GM13976 (cell line): ENCODE data around the gene GHDC.
"Not testable (repeated sequence)": the region's sequence is repeated elsewhere in the genome, so short reads cannot be mapped to it uniquely, and the experiment has no call there.

Source experiments
- DNase-seq: peaks from one replicate; pipeline ENCODE4 v3.0.0; 2012; ENCODE audit warnings: low spot score
- in situ Hi-C: fragments of 300-500 bp; cut with MboI; formaldehyde crosslinking; loops from one replicate; pipeline ENCODE4 v1.12.0; 2022; ENCODE audit warnings: low sequenced_read_pairs, mixed read lengths, inconsistent platforms; ENCODE audit not compliant: unreplicated experiment
- TF ChIP-seq, protein P1 (sequence below): IDR thresholded peaks from 2 replicates; pipeline ENCODE4 v1.5.1; 2012; ENCODE audit warnings: borderline replicate concordance, mild to moderate bottlenecking; ENCODE audit not compliant: insufficient read depth; ENCODE audit errors: extremely low read depth, missing control alignments, control extremely low read depth

The GHDC gene

DNA sequence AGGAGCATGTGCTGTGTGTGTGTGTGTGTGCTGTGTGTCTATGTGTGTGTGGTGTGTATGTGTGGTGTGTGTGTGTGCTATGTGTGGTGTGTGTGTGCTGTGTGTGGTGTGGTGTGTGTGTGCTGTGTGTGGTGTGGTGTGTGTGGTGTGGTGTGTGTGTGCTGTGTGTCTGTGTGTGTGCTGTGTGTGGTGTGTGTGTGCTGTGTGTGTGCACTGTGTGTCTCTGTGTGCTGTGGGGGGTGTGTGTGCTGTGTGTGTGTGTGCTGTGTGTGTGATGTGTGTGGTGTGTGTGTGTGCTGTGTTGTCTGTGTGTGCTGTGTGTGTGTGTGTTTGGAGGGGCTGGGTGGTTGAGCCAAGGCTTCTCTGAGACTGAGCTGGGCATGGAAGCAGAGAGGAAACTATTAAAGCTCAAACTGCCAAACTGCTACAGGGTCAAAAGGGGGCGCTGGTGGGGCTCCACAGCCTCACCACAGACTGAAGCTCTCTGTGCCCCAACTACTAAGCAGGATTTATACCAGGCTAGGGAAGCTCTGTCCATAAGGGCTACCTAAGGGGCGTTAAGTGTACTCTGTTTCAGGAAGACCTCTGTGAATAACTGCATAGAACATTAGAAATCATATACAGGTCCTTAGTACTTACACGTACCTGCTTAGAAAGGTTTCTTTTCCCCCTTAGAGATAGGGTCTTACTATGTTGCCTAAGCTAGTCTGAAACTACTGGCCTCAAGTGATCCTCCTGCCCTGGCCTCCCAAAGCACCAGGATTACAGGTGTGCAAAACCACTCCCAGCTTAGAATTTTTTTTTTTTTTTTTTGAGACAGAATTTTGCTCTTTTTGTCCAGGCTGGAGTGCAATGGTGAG lies 27.8 kb upstream of the GHDC start:
- DNase-seq: peak; percentile 81
- in situ Hi-C loops: no loop called here
- TF ChIP-seq, protein P1, sequence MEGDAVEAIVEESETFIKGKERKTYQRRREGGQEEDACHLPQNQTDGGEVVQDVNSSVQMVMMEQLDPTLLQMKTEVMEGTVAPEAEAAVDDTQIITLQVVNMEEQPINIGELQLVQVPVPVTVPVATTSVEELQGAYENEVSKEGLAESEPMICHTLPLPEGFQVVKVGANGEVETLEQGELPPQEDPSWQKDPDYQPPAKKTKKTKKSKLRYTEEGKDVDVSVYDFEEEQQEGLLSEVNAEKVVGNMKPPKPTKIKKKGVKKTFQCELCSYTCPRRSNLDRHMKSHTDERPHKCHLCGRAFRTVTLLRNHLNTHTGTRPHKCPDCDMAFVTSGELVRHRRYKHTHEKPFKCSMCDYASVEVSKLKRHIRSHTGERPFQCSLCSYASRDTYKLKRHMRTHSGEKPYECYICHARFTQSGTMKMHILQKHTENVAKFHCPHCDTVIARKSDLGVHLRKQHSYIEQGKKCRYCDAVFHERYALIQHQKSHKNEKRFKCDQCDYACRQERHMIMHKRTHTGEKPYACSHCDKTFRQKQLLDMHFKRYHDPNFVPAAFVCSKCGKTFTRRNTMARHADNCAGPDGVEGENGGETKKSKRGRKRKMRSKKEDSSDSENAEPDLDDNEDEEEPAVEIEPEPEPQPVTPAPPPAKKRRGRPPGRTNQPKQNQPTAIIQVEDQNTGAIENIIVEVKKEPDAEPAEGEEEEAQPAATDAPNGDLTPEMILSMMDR: peak; percentile 59

DNA sequence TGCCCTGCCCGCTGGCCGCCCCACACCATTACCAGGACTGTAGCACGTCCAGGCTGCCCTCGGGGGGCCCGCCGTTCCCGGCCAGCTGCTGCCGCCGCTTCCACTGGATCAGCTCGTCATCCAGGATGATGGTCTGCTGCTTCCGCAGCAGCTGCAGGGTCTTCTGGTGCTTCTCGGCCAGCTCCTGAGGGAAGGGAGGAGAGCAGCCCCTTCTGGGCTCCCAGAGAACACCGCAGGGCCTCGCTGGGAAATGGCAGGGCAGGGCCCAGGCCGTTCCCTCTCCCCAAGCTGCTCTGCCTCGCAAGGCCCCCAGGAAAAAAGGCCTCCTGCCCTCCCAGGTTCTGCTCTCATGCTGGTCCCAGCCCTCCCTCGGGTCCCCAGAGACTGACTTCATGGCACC lies 25.0 kb upstream of the GHDC start:
- in situ Hi-C loops, DNase-seq: not testable (repeated sequence)

DNA sequence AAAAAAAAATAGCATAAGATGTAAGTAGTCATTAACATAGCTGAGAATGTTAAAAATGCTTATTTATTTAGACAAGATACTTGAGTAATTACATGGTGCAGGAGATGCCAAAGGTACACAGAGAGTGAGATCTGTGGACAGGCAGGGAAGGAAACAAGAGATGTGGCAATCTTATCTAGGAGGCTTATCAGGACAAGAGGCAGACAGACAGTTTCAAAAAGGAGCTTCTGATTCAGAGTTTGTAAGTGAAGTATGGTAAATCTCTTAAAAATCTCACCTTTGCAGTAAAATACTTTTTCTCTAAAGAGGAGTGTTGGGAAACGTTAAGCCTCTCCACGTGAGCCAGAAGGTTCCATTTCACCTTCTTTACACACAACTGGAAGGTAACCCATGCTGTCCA lies 19.9 kb upstream of the GHDC start:
- no peak for DNase-seq
- TF ChIP-seq, protein P1: no peak
- in situ Hi-C loops: no loop called here

DNA sequence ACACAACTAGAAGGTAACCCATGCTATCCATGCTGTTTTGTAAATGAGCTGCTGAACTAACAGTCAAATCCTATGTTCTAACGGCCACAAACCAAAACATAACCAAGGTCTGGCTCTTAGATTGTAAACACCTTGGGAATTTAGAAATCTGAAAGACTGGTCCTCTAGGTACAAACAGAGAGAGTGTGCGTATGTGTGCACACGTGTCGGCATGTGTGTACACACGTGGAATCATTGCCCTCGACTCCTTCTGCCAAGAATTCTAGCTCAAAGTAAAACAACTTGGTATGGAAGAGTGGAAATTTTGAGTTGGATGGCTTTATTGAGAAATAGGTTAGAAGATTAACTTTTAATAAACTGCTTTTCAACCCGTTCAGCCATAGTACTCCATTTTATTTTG lies 18.1 kb upstream of the GHDC start:
- TF ChIP-seq, protein P1: no peak
- no peak for DNase-seq
- in situ Hi-C loops: no loop called here

DNA sequence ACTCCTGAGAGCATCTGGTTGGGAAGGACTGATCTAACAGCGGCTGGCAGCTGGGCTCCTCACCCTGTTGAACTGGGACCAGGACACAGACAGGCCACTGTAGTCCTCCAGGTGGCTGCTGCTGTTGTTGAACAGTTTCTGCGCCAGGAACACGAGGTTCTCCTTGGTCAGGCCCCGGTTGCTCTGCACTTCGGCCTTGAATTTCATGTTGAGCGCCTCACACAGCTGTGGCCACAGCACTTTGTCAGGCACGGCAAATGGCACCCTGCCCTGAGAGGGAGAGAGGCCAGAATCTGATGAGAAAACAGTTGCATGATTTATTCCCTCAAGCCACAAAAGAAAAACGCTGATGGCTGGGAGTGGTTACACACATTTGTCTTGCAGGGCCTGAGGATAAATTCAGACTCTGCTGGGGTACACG lies 17.6 kb upstream of the GHDC start:
- in situ Hi-C loops, DNase-seq: not testable (repeated sequence)

DNA sequence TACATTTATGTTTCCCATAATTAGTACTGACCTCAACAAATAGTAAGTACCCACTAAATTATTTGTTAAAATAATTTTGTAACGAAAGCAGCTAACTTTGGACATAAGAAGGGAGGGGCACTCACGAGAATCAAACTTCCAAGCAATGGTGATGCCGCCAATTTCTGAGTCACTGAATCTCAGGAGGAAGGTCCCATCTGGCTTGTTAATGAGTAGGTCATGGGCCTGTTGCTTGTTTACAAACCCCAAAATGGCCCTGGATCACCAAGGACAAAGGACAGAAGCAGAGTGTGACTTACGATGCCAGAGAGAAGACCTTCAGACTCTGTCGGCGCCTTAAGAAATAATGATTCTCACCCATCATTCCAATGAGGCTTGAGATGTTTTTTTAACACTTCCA lies 15.8 kb upstream of the GHDC start:
- in situ Hi-C loops: no loop called here
- DNase-seq: no peak
- TF ChIP-seq, protein P1: no peak

DNA sequence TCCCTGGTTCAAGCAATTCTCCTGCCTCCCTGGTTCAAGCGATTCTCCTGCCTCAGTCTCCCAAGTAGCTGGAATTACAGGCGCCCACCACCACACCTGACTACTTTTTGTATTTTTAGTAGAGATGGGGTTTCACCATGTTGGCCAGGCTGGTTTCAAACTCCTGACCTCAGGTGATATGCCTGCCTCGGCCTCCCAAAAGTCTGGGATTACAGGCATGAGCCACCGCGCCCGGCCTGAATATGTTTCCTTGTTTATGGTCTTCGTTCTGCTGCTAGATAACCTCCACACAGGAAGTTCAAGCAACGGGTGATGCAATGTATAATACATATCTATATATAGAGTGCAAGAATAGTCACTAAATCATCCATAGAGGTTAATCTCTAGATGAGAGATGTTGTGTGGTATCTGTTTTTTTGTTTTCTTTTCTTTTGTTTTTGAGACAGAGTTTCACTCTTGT lies 11.9 kb upstream of the GHDC start:
- in situ Hi-C loops, DNase-seq: not testable (repeated sequence)

DNA sequence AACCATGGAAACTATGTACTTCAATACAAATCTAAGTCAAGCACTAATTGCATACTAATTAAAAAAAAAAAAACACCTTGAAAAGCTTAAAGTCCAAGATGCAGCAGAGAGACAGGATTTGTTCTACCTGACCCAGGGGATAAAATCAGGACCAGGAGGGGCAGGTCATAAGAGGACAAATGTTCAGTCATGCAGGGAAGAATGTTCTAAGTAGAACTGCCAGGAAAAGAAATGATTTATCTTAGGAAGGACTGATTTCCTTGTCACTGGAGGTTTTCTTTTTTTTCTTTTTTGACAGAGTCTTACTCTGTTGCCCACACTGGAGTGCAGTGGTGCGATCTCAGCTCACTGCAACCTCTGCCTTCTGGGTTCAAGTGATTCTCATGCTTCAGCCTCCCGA lies 9.1 kb upstream of the GHDC start:
- in situ Hi-C loops: no loop called here
- no peak for DNase-seq
- TF ChIP-seq, protein P1: no peak
